Middle frontal gyrus (tissue), 1 donor: ENCODE results near the gene LDLRAD4.

Source experiments
- DNase-seq: peaks from one replicate; pipeline ENCODE4 v3.0.0-alpha.2; 2015; ENCODE audit warnings: low spot score; ENCODE audit errors: extremely low spot score

The LDLRAD4 gene

GRCh38 chr18:13425357-13426091 is 207.0 kb downstream of the LDLRAD4 start:
- no peak for DNase-seq

- no peak for DNase-seq
These were observed 208.8 kb downstream of the LDLRAD4 start for GRCh38 chr18:13427354-13427753.

- DNase-seq: no peak
These were observed 209.8 kb downstream of the LDLRAD4 start for GRCh38 chr18:13428319-13428718.

GRCh38 chr18:13429016-13429415 is 210.5 kb downstream of the LDLRAD4 start:
- DNase-seq: no peak

GRCh38 chr18:13429884-13430510 is 211.4 kb downstream of the LDLRAD4 start:
- DNase-seq: no peak

- no peak for DNase-seq
These were observed 212.1 kb downstream of the LDLRAD4 start for GRCh38 chr18:13430663-13431062.

GRCh38 chr18:13431886-13432285 is 213.3 kb downstream of the LDLRAD4 start:
- DNase-seq: no peak

- no peak for DNase-seq
These were observed 214.6 kb downstream of the LDLRAD4 start for GRCh38 chr18:13433125-13433524.

GRCh38 chr18:13433685-13434084 is 215.1 kb downstream of the LDLRAD4 start:
- no peak for DNase-seq

GRCh38 chr18:13434854-13435253 is 216.3 kb downstream of the LDLRAD4 start:
- no peak for DNase-seq

GRCh38 chr18:13435586-13436333 is 217.2 kb downstream of the LDLRAD4 start:
- no peak for DNase-seq

GRCh38 chr18:13436576-13436975 is 218.0 kb downstream of the LDLRAD4 start:
- peak; percentile 39 for DNase-seq

- DNase-seq: no peak
These were observed 218.5 kb downstream of the LDLRAD4 start for GRCh38 chr18:13437034-13437433.

GRCh38 chr18:13437796-13438506 is 219.4 kb downstream of the LDLRAD4 start:
- no peak for DNase-seq

GRCh38 chr18:13438507-13439056 is 220.0 kb downstream of the LDLRAD4 start:
- no peak for DNase-seq

- no peak for DNase-seq
These were observed 220.9 kb downstream of the LDLRAD4 start for GRCh38 chr18:13439461-13439860.

- DNase-seq: no peak
These were observed 222.0 kb downstream of the LDLRAD4 start for GRCh38 chr18:13440277-13441248.

GRCh38 chr18:13441736-13442135 is 223.2 kb downstream of the LDLRAD4 start:
- no peak for DNase-seq

- no peak for DNase-seq
These were observed 223.9 kb downstream of the LDLRAD4 start for GRCh38 chr18:13442451-13442850.

GRCh38 chr18:13443552-13443951 is 225.0 kb downstream of the LDLRAD4 start:
- DNase-seq: no peak
